H1 (cell line): Measurements from ENCODE around the gene ALKBH3. TPM values are rescaled to one million over a fixed set of nuclear protein-coding genes. Genes with fewer than 3 reads are reported as not detected.

Experiments
- CTCF ChIA-PET: fragments of 300-600 bp; sonication (Branson Sonifier 250); formaldehyde crosslinking; loops from one replicate; lab custom pipeline; 2021; ENCODE audit not compliant: partially characterized antibody; lab: Charles Lee
- POLR2A ChIA-PET: fragments of 300-600 bp; sonication (Branson Sonifier 250); formaldehyde crosslinking; loops from one replicate; lab custom pipeline; 2021; ENCODE audit warnings: inconsistent platforms; ENCODE audit not compliant: partially characterized antibody; lab: Charles Lee
- DNase-seq, 2 experiments: peaks; one replicate each; pipeline versions ENCODE4 v3.0.0 to v3.0.0-alpha.2; 2010 to 2022; ENCODE audit warnings: low spot score in 2 of 2, low read depth in 1 of 2, mixed read lengths in 1 of 2
- FAIRE-seq: peaks from 2 replicates; lab custom pipeline; 2011; peaks lifted over from hg19 to GRCh38; lab: Jason Lieb, UNC
- H2AFZ ChIP-seq: 2 replicates; pipeline ENCODE4 v1.8.1; 2012; ENCODE audit warnings: low read length, inconsistent platforms
- H2AK5ac ChIP-seq: 2 replicates; pipeline ENCODE4 v1.6.1; 2013; ENCODE audit warnings: low read depth, low read length
- H2BK120ac ChIP-seq: replicated peaks from 2 replicates; pipeline ENCODE3; 2013; ENCODE audit warnings: low read depth, low read length, inconsistent platforms
- H2BK12ac ChIP-seq: 2 replicates; pipeline ENCODE4 v1.6.1; 2013; ENCODE audit warnings: low read depth, low read length
- H2BK15ac ChIP-seq: 2 replicates; pipeline ENCODE4 v1.6.1; 2013; ENCODE audit warnings: low read length
- H2BK20ac ChIP-seq: 2 replicates; pipeline ENCODE4 v1.6.1; 2013; ENCODE audit warnings: low read length
- H2BK5ac ChIP-seq: 2 replicates; pipeline ENCODE4 v1.6.1; 2013; ENCODE audit warnings: low read depth, low read length
- H3K14ac ChIP-seq: 2 replicates; pipeline ENCODE4 v1.6.1; 2013; ENCODE audit warnings: inconsistent platforms; ENCODE audit not compliant: insufficient read length
- H3K18ac ChIP-seq: 2 replicates; pipeline ENCODE4 v1.6.1; 2013; ENCODE audit warnings: low read length; ENCODE audit errors: extremely low read depth
- H3K23ac ChIP-seq: 2 replicates; pipeline ENCODE4 v1.6.1; 2013; ENCODE audit warnings: inconsistent platforms; ENCODE audit not compliant: insufficient read length
- H3K23me2 ChIP-seq: 2 replicates; pipeline ENCODE4 v1.6.1; 2013; ENCODE audit warnings: low read depth, low read length
- H3K27ac ChIP-seq: 2 replicates; pipeline ENCODE4 v1.6.1; 2011; ENCODE audit warnings: low read depth, low read length, inconsistent platforms
- H3K27me3 ChIP-seq, 4 experiments: replicated peaks in 1 of 4; 1 replicate in 1 of 4; 2 replicates in 3 of 4; pipeline versions ENCODE4 v1.6.1 to v1.8.1; 2011 to 2013; ENCODE audit warnings: low read length in 3 of 4, mild to moderate bottlenecking in 3 of 4, inconsistent platforms in 2 of 4, mixed read lengths in 2 of 4, moderate library complexity in 1 of 4; ENCODE audit not compliant: control insufficient read depth in 3 of 4, insufficient read depth in 3 of 4; ENCODE audit errors: extremely low read depth in 1 of 4
- H3K36me3 ChIP-seq, 4 experiments: 2 replicates each; pipeline versions ENCODE4 v1.6.1 to v1.8.1; 2011 to 2013; ENCODE audit warnings: mild to moderate bottlenecking in 4 of 4, low read length in 3 of 4, moderate library complexity in 2 of 4, control low read depth in 1 of 4, inconsistent platforms in 1 of 4; ENCODE audit not compliant: insufficient read depth in 4 of 4, control insufficient read depth in 2 of 4
- H3K4ac ChIP-seq: replicated peaks from 2 replicates; pipeline ENCODE3; 2013; ENCODE audit warnings: low read length, low read depth, mixed read lengths, inconsistent platforms; ENCODE audit not compliant: insufficient read length
- H3K4me1 ChIP-seq, 4 experiments: replicated peaks in 1 of 4; 1 replicate in 1 of 4; 2 replicates in 3 of 4; pipeline versions ENCODE4 v1.6.1 to v1.8.1; 2011 to 2013; ENCODE audit warnings: low read length in 3 of 4, inconsistent platforms in 2 of 4, mixed read lengths in 1 of 4; ENCODE audit not compliant: insufficient read depth in 4 of 4, control insufficient read depth in 3 of 4
- H3K4me2 ChIP-seq, 2 experiments: 2 replicates each; pipeline versions ENCODE4 v1.6.1 to v1.8.1; 2011 to 2013; ENCODE audit warnings: low read depth in 2 of 2, low read length in 2 of 2, control low read depth in 1 of 2, inconsistent platforms in 1 of 2, mild to moderate bottlenecking in 1 of 2; ENCODE audit not compliant: insufficient read depth in 1 of 2
- H3K4me3 ChIP-seq, 4 experiments: fragments of 200-600, 300-600 bp in 1 of 4; sonication (generic), shearing (Covaris generic), sonication (Bioruptor Twin) in 1 of 4; 2 replicates each; pipeline versions ENCODE4 v1.5.1 to v1.8.1; 2011 to 2016; ENCODE audit warnings: low read length in 4 of 4, low read depth in 3 of 4, control low read depth in 2 of 4, inconsistent platforms in 2 of 4, mild to moderate bottlenecking in 2 of 4, mixed read lengths in 1 of 4, moderate library complexity in 1 of 4; ENCODE audit not compliant: insufficient read depth in 2 of 4; ENCODE audit errors: extremely low read depth in 1 of 4
- H3K56ac ChIP-seq: replicated peaks from 2 replicates; pipeline ENCODE3; 2013; ENCODE audit warnings: low read depth, mild to moderate bottlenecking, mixed read lengths, low read length, inconsistent platforms; ENCODE audit not compliant: insufficient read length
- H3K79me1 ChIP-seq: 2 replicates; pipeline ENCODE4 v1.6.1; 2013; ENCODE audit warnings: low read depth, low read length, control low read depth
- H3K79me2 ChIP-seq, 2 experiments: 2 replicates each; pipeline versions ENCODE4 v1.6.1 to v1.8.1; 2012 to 2013; ENCODE audit warnings: low read length in 2 of 2, mild to moderate bottlenecking in 2 of 2, inconsistent platforms in 1 of 2; ENCODE audit not compliant: insufficient read depth in 2 of 2, control insufficient read depth in 1 of 2
- H3K9ac ChIP-seq, 4 experiments: replicated peaks in 1 of 4; 1 replicate in 1 of 4; 2 replicates in 3 of 4; pipeline versions ENCODE4 v1.6.1 to v1.8.1; 2011 to 2013; ENCODE audit warnings: low read depth in 3 of 4, low read length in 3 of 4, control low read depth in 2 of 4, mild to moderate bottlenecking in 2 of 4, moderate library complexity in 2 of 4, inconsistent platforms in 1 of 4; ENCODE audit errors: extremely low read depth in 1 of 4
- H3K9me3 ChIP-seq, 2 experiments: 2 replicates each; pipeline versions ENCODE4 v1.6.1 to v1.8.1; 2012 to 2013; ENCODE audit warnings: mild to moderate bottlenecking in 2 of 2, moderate library complexity in 2 of 2, control low read depth in 1 of 2, inconsistent platforms in 1 of 2, low read depth in 1 of 2, low read length in 1 of 2, mixed read lengths in 1 of 2; ENCODE audit not compliant: insufficient read depth in 2 of 2
- H4K20me1 ChIP-seq, 2 experiments: replicated peaks in 1 of 2; 2 replicates each; pipeline versions ENCODE3 to v1.8.1; 2011 to 2013; ENCODE audit warnings: inconsistent platforms in 2 of 2, low read length in 2 of 2, mild to moderate bottlenecking in 1 of 2; ENCODE audit not compliant: insufficient read depth in 2 of 2, control insufficient read depth in 1 of 2
- H4K5ac ChIP-seq: 2 replicates; pipeline ENCODE4 v1.6.1; 2013; ENCODE audit warnings: low read length, low read depth, mixed read lengths, inconsistent platforms; ENCODE audit not compliant: insufficient read length
- H4K8ac ChIP-seq: 2 replicates; pipeline ENCODE4 v1.8.0; 2013; ENCODE audit warnings: mild to moderate bottlenecking, moderate library complexity, low read length, inconsistent platforms; ENCODE audit not compliant: insufficient read depth; ENCODE audit errors: extremely low read depth
- H4K91ac ChIP-seq: replicated peaks from 2 replicates; pipeline ENCODE3; 2013; ENCODE audit warnings: low read length, mixed read lengths, inconsistent platforms; ENCODE audit not compliant: insufficient read length
- ASH2L ChIP-seq: fragments of 200-600, 300-600 bp; sonication (generic); IDR thresholded peaks from one replicate; pipeline ENCODE4 v1.7.1; 2017; ENCODE audit warnings: low read length
- BCL11A ChIP-seq, 2 experiments: IDR thresholded peaks; one replicate each; pipeline ENCODE4 v1.6.1; 2011; ENCODE audit warnings: low read depth in 2 of 2, low read length in 2 of 2, mild to moderate bottlenecking in 2 of 2
- CHD1 ChIP-seq: IDR thresholded peaks from 2 replicates; pipeline ENCODE4 v1.6.1; 2012; ENCODE audit warnings: low read depth, low read length, improper control_type of control experiment
- CHD2 ChIP-seq: IDR thresholded peaks from 2 replicates; pipeline ENCODE4 v1.6.1; 2012; ENCODE audit warnings: low read length, improper control_type of control experiment
- CREB1 ChIP-seq: IDR thresholded peaks from 2 replicates; pipeline ENCODE4 v1.6.1; 2012; ENCODE audit warnings: inconsistent platforms
- EP300 ChIP-seq, 2 experiments: IDR thresholded peaks; 1 replicate in 1 of 2; 2 replicates in 1 of 2; pipeline ENCODE4 v1.6.1; 2011 to 2012; ENCODE audit warnings: low read depth in 2 of 2, low read length in 2 of 2, mild to moderate bottlenecking in 2 of 2, borderline replicate concordance in 1 of 2, inconsistent platforms in 1 of 2, moderate library complexity in 1 of 2
- FOSL1 ChIP-seq: IDR thresholded peaks from 2 replicates; pipeline ENCODE4 v1.6.1; 2011; ENCODE audit warnings: mild to moderate bottlenecking, low read depth, low read length, moderate library complexity; ENCODE audit not compliant: insufficient read depth
- HDAC2 ChIP-seq, 2 experiments: fragments of 300-600 bp in 1 of 2; sonication (generic) in 1 of 2; IDR thresholded peaks; 2 replicates each; pipeline ENCODE4 v1.6.1; 2011 to 2012; ENCODE audit warnings: low read depth in 2 of 2, low read length in 2 of 2, mild to moderate bottlenecking in 2 of 2, moderate library complexity in 2 of 2, borderline replicate concordance in 1 of 2, inconsistent platforms in 1 of 2
- POLR2AphosphoS5 ChIP-seq: IDR thresholded peaks from 2 replicates; pipeline ENCODE4 v1.6.1; 2011; ENCODE audit warnings: low read depth, low read length
- SIN3A ChIP-seq, 2 experiments: IDR thresholded peaks in 1 of 2; conservative IDR thresholded peaks in 1 of 2; 2 replicates each; pipeline ENCODE4 v1.6.1; 2011 to 2012; ENCODE audit warnings: low read length in 2 of 2, improper control_type of control experiment in 1 of 2, low read depth in 1 of 2, mild to moderate bottlenecking in 1 of 2
- SUZ12 ChIP-seq: fragments of 200-600 bp; sonication (generic); IDR thresholded peaks from 2 replicates; pipeline ENCODE4 v1.6.1; 2012; ENCODE audit warnings: mild to moderate bottlenecking, inconsistent platforms, low read length, moderate library complexity, mixed read lengths
- TCF12 ChIP-seq: IDR thresholded peaks from 2 replicates; pipeline ENCODE4 v1.6.1; 2011; ENCODE audit warnings: low read depth, mild to moderate bottlenecking, low read length
- WGBS, 2 experiments: shearing (Covaris generic) in 1 of 2; methylation state at CpG; one replicate each; pipeline versions ENCODE4 v1.1.6 to v1.1.7; 2013 to 2015; ENCODE audit warnings: low lambda C conversion rate in 2 of 2, mixed read lengths in 2 of 2, inconsistent platforms in 1 of 2, low coverage in 1 of 2, missing lambda C conversion rate in 1 of 2; ENCODE audit not compliant: insufficient replicate concordance in 2 of 2, insufficient coverage in 1 of 2, insufficient read length in 1 of 2; ENCODE audit errors: extremely low coverage in 1 of 2, missing lambda C conversion rate in 1 of 2; 5-methylcytosine and 5-hydroxymethylcytosine counted together
- polyA plus RNA-seq, 7 experiments: library from polyadenylated mRNA; depleted of rRNA in 3 of 7; stranded (reverse) in 5 of 7; unstranded in 2 of 7; fragments of >200 nt in 5 of 7; fragments of 200-250 nt in 2 of 7; gene quantifications; 1 replicate in 5 of 7; 2 replicates in 1 of 7; 4 replicates in 1 of 7; pipeline versions ENCODE4 v1.2.1 to v1.2.3, GENCODE V29; 2011 to 2013; ENCODE audit warnings: missing spikeins in 2 of 7, mixed read lengths in 2 of 7
- total RNA-seq: library from RNA; stranded (reverse); fragmentation: NEBNext Ultra II Directional; extraction: Animal tissue kit (Norgen Biotek cat#: 25700); gene quantifications from 2 replicates; pipeline ENCODE4 v1.2.1, GENCODE V29; 2021
- TF ChIP-seq, protein P1 (sequence below): IDR thresholded peaks from 2 replicates; pipeline ENCODE4 v1.6.1; 2012; ENCODE audit warnings: inconsistent platforms

The ALKBH3 gene
- total and polyA plus RNA-seq, 2 of the 8 experiments (the other 6 are each of a cell fraction or from before 2014, with no cell fraction given) = 10.5 to 11.4 TPM

DNA sequence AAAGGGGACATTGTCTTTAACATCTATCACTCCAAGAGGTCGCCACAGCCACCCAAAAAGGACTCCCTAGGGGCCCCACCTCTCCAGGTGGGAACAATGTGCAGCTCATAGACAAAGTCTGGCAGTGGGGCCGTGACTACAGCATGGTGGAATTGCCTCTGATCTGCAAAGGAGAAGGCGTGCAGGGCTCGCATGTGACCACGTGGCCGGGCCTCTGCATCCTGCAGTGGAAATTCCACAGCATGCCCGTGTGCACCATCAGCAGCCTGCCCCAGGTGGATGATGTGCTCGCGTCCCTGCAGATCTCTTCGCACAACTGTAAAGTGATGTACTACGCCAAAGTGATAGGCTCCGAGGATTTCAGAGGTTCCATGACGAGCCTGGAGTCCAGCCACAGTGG is 18.5 kb downstream of the ALKBH3 start:
- no peak overlapping the region for H2AFZ ChIP-seq
- H3K23ac ChIP-seq = no peak overlapping the region
- H2BK20ac ChIP-seq = no peak overlapping the region
- CTCF ChIA-PET = interaction anchor here (0.6 to 3.3 kb wide), 4 partner anchors 9 to 190 kb away, joined by 3 to 22 read pairs (median 4); no protein-coding TSS in a partner anchor
- H3K23me2 ChIP-seq = no peaks in the 10 kb centered on the region
- FAIRE-seq (no peak), DNase-seq (no peak)
- 80% methylated on average over 13 of the region's 13 CpGs; no CpG with 5 or more reads in 1 of the 2 experiments for WGBS, 2 experiments
- H2AK5ac ChIP-seq = no peak overlapping the region
- H2BK15ac ChIP-seq = no peak overlapping the region
- no peak overlapping the region for H3K4ac ChIP-seq
- H3K14ac ChIP-seq = no peak overlapping the region
- H4K20me1 ChIP-seq = no peaks in the 10 kb centered on the region
- no peak overlapping the region for H2BK5ac ChIP-seq
- H2BK120ac ChIP-seq = no peak overlapping the region
- no peak overlapping the region for H4K8ac ChIP-seq
- H4K91ac ChIP-seq = no peak overlapping the region
- H3K9ac ChIP-seq = no peak overlapping the region
- H4K5ac ChIP-seq = no peak overlapping the region
- peaks cover 0 to 3% of the 10 kb centered on the region in 2 experiments; a peak in 1 of 4 replicates for H3K9me3 ChIP-seq
- no peaks in the 10 kb centered on the region for H3K79me1 ChIP-seq
- no peak overlapping the region for H3K4me2 ChIP-seq
- no peak overlapping the region for H3K56ac ChIP-seq
- no peaks in the 10 kb centered on the region for H3K4me1 ChIP-seq
- no peak overlapping the region for H3K18ac ChIP-seq
- no peak overlapping the region for H3K27ac ChIP-seq
- H3K27me3 ChIP-seq = no peaks in the 10 kb centered on the region
- POLR2A ChIA-PET = interaction anchor here (1.0 kb wide), 1 partner anchor 10 kb away, joined by 3 read pairs; no protein-coding TSS in a partner anchor
- no peak overlapping the region for H3K4me3 ChIP-seq
- H3K36me3 ChIP-seq = peaks cover 0 to 4% (median 0%) of the 10 kb centered on the region in 4 experiments; a peak in 2 of 8 replicates
- H2BK12ac ChIP-seq = no peak overlapping the region
- H3K79me2 ChIP-seq = no peaks in the 10 kb centered on the region
- TF ChIP-seq, protein P1, sequence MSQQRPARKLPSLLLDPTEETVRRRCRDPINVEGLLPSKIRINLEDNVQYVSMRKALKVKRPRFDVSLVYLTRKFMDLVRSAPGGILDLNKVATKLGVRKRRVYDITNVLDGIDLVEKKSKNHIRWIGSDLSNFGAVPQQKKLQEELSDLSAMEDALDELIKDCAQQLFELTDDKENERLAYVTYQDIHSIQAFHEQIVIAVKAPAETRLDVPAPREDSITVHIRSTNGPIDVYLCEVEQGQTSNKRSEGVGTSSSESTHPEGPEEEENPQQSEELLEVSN = no peak
- TF ChIP-seq CHD2 = no peak
- no peak for TF ChIP-seq POLR2AphosphoS5
- TF ChIP-seq ASH2L = no peak
- TF ChIP-seq BCL11A (IDR thresholded peaks at IDR 0.05; ENCODE audit: low read depth in 2 of 2, low read length in 2 of 2) = no peak
- TF ChIP-seq TCF12 = no peak
- TF ChIP-seq EP300 (IDR thresholded peaks at IDR 0.05; ENCODE audit: borderline replicate concordance in 1 of 2, low read depth in 2 of 2, low read length in 2 of 2) = no peak
- no peak for TF ChIP-seq SUZ12
- no peak for TF ChIP-seq CREB1
- TF ChIP-seq FOSL1 = no peak
- no peak for TF ChIP-seq HDAC2 (IDR thresholded peaks at IDR 0.05; ENCODE audit: borderline replicate concordance in 1 of 2, low read depth in 2 of 2, low read length in 2 of 2)
- TF ChIP-seq CHD1 = no peak
- TF ChIP-seq SIN3A (conservative IDR thresholded peaks at IDR 0.05 in 1 of 2, IDR thresholded peaks at IDR 0.05 in 1 of 2; ENCODE audit: low read depth in 1 of 2, low read length in 2 of 2) = no peak
